H9 (cell line): ENCODE data around the gene NOD1. TPM values are rescaled to one million over a fixed set of nuclear protein-coding genes. Genes with fewer than 3 reads are reported as not detected.

Source experiments
- DNase-seq: peaks from one replicate; pipeline ENCODE4 v3.0.0-alpha.2; 2017
- H2AFZ ChIP-seq: one replicate; pipeline ENCODE4 v1.6.1; 2013; ENCODE audit warnings: mild to moderate bottlenecking, low read length, control low read depth, moderate library complexity
- H2AK5ac ChIP-seq: 2 replicates; pipeline ENCODE4 v1.6.1; 2013; ENCODE audit warnings: low read length, control low read depth, mixed read lengths; ENCODE audit not compliant: insufficient read length
- H2BK120ac ChIP-seq: one replicate; pipeline ENCODE4 v1.6.1; 2013; ENCODE audit warnings: low read depth, mild to moderate bottlenecking, low read length, control low read depth, inconsistent platforms; ENCODE audit not compliant: poor library complexity, severe bottlenecking
- H2BK12ac ChIP-seq: 2 replicates; pipeline ENCODE4 v1.6.1; 2013; ENCODE audit warnings: low read length, control low read depth, mixed read lengths, low read depth; ENCODE audit not compliant: insufficient read length
- H2BK15ac ChIP-seq: 2 replicates; pipeline ENCODE4 v1.6.1; 2013; ENCODE audit warnings: low read depth, low read length, control low read depth
- H2BK20ac ChIP-seq: one replicate; pipeline ENCODE4 v1.6.1; 2013; ENCODE audit warnings: low read depth, mild to moderate bottlenecking, low read length, control low read depth, inconsistent platforms; ENCODE audit not compliant: poor library complexity, severe bottlenecking
- H2BK5ac ChIP-seq: 2 replicates; pipeline ENCODE4 v1.6.1; 2013; ENCODE audit warnings: low read length, control low read depth, mixed read lengths; ENCODE audit not compliant: insufficient read length
- H3K14ac ChIP-seq: 2 replicates; pipeline ENCODE4 v1.6.1; 2013; ENCODE audit warnings: low read length, control low read depth; ENCODE audit not compliant: insufficient read depth
- H3K18ac ChIP-seq: 2 replicates; pipeline ENCODE4 v1.6.1; 2013; ENCODE audit warnings: low read depth, mild to moderate bottlenecking, mixed read lengths, low read length, control low read depth; ENCODE audit not compliant: insufficient read length
- H3K23ac ChIP-seq: 2 replicates; pipeline ENCODE4 v1.6.1; 2013; ENCODE audit warnings: low read length, control low read depth, mixed read lengths, low read depth; ENCODE audit not compliant: insufficient read length
- H3K23me2 ChIP-seq: 2 replicates; pipeline ENCODE4 v1.6.1; 2013; ENCODE audit warnings: low read depth, mild to moderate bottlenecking, mixed read lengths, low read length, control low read depth; ENCODE audit not compliant: insufficient read length, poor library complexity, severe bottlenecking
- H3K27ac ChIP-seq: 2 replicates; pipeline ENCODE4 v1.5.1; 2013; ENCODE audit warnings: low read length, control low read depth, mixed read lengths, low read depth; ENCODE audit not compliant: insufficient read length
- H3K27me3 ChIP-seq: 2 replicates; pipeline ENCODE4 v1.6.1; 2013; ENCODE audit warnings: low read length, control low read depth, inconsistent platforms; ENCODE audit not compliant: insufficient read depth
- H3K4ac ChIP-seq: 2 replicates; pipeline ENCODE4 v1.6.1; 2013; ENCODE audit warnings: low read depth, mild to moderate bottlenecking, control low read depth, inconsistent platforms, low read length, moderate library complexity
- H3K4me1 ChIP-seq: 2 replicates; pipeline ENCODE4 v1.6.1; 2013; ENCODE audit warnings: low read length, control low read depth, inconsistent platforms; ENCODE audit not compliant: insufficient read depth
- H3K4me2 ChIP-seq: 2 replicates; pipeline ENCODE4 v1.6.1; 2013; ENCODE audit warnings: low read length, control low read depth, mixed read lengths; ENCODE audit not compliant: insufficient read length, insufficient read depth
- H3K56ac ChIP-seq: 2 replicates; pipeline ENCODE4 v1.6.1; 2013; ENCODE audit warnings: low read depth, mild to moderate bottlenecking, mixed read lengths, low read length, control low read depth; ENCODE audit not compliant: insufficient read length
- H3K79me1 ChIP-seq: 2 replicates; pipeline ENCODE4 v1.6.1; 2013; ENCODE audit warnings: low read depth, mild to moderate bottlenecking, moderate library complexity, low read length, control low read depth, inconsistent platforms; ENCODE audit not compliant: insufficient read depth, poor library complexity, severe bottlenecking
- H3K79me2 ChIP-seq: 2 replicates; pipeline ENCODE4 v1.6.1; 2013; ENCODE audit warnings: low read length, control low read depth, inconsistent platforms; ENCODE audit not compliant: insufficient read depth
- H3K9ac ChIP-seq: 2 replicates; pipeline ENCODE4 v1.6.1; 2013; ENCODE audit warnings: low read length, control low read depth, mixed read lengths; ENCODE audit not compliant: insufficient read length; ENCODE audit errors: extremely low read depth
- H3K9me3 ChIP-seq: one replicate; pipeline ENCODE4 v1.6.1; 2013; ENCODE audit warnings: low read depth, low read length, inconsistent platforms; ENCODE audit not compliant: control insufficient read depth
- H3T11ph ChIP-seq: one replicate; pipeline ENCODE4 v1.6.1; 2013; ENCODE audit warnings: mild to moderate bottlenecking, low read length, control low read depth, inconsistent platforms
- H4K20me1 ChIP-seq: one replicate; pipeline ENCODE4 v1.6.1; 2013; ENCODE audit not compliant: control insufficient read depth, insufficient read length, insufficient read depth
- H4K5ac ChIP-seq: 2 replicates; pipeline ENCODE4 v1.6.1; 2013; ENCODE audit warnings: low read depth, mild to moderate bottlenecking, mixed read lengths, low read length, control low read depth; ENCODE audit not compliant: insufficient read length
- H4K8ac ChIP-seq: replicated peaks from 2 replicates; pipeline ENCODE4 v1.6.1; 2013; ENCODE audit warnings: low read length, control low read depth, mixed read lengths, low read depth; ENCODE audit not compliant: insufficient read length
- H4K91ac ChIP-seq: 2 replicates; pipeline ENCODE4 v1.6.1; 2013; ENCODE audit warnings: low read depth, mild to moderate bottlenecking, moderate library complexity, mixed read lengths, low read length, control low read depth; ENCODE audit not compliant: insufficient read length
- H3K27ac Mint-ChIP-seq, 3 experiments: 2 replicates in 2 of 3; 3 replicates in 1 of 3; pipeline ENCODE4 v1.8.0; 2020 to 2021; ENCODE audit warnings: mixed read lengths in 3 of 3, mild to moderate bottlenecking in 1 of 3, moderate library complexity in 1 of 3
- H3K27me3 Mint-ChIP-seq: 2 replicates; pipeline ENCODE4 v1.8.0; 2021; ENCODE audit warnings: low read depth, mild to moderate bottlenecking, moderate library complexity, mixed read lengths
- H3K36me3 Mint-ChIP-seq, 3 experiments: 2 replicates in 2 of 3; 3 replicates in 1 of 3; pipeline ENCODE4 v1.8.0; 2020 to 2021; ENCODE audit warnings: low read depth in 3 of 3, mixed read lengths in 3 of 3; ENCODE audit not compliant: insufficient read depth in 1 of 3
- H3K4me1 Mint-ChIP-seq, 2 experiments: 2 replicates each; pipeline ENCODE4 v1.8.0; 2020; ENCODE audit warnings: mixed read lengths in 2 of 2
- H3K4me3 Mint-ChIP-seq, 2 experiments: 2 replicates in 1 of 2; 3 replicates in 1 of 2; pipeline ENCODE4 v1.8.0; 2020 to 2021; ENCODE audit warnings: mild to moderate bottlenecking in 2 of 2, mixed read lengths in 2 of 2, moderate library complexity in 1 of 2
- H3K9me3 Mint-ChIP-seq, 2 experiments: 2 replicates in 1 of 2; 3 replicates in 1 of 2; pipeline ENCODE4 v1.8.0; 2020; ENCODE audit warnings: mild to moderate bottlenecking in 2 of 2, mixed read lengths in 2 of 2, moderate library complexity in 1 of 2
- CTCF ChIP-seq: fragments of 200-600 bp; sonication (generic); conservative IDR thresholded peaks from 3 replicates; pipeline ENCODE4 v1.8.0; 2021; ENCODE audit warnings: antibody characterized with exemption, mild to moderate bottlenecking
- WGBS: extraction: QIAGEN DNeasy Blood & Tissue Kit; methylation state at CpG from one replicate; pipeline ENCODE4 v1.1.7; 2013; ENCODE audit warnings: missing lambda C conversion rate, low lambda C conversion rate, mixed read lengths; ENCODE audit not compliant: insufficient read length; ENCODE audit errors: extremely low coverage; 5-methylcytosine and 5-hydroxymethylcytosine counted together
- total RNA-seq: library from RNA; stranded (reverse); gene quantifications from 2 replicates; pipeline ENCODE4 v1.2.1, GENCODE V29; 2021

NOD1 gene
- total RNA-seq, 1 experiment from 2014 or later: 5.3 TPM

GRCh38 chr7:30513762-30514161 is 35.2 kb upstream of the NOD1 start:
- H3K4me1 ChIP-seq: no peaks in the 10 kb centered on the region
- H2BK15ac ChIP-seq: no peak overlapping the region
- H2BK12ac ChIP-seq: no peak overlapping the region
- no peak overlapping the region for H4K91ac ChIP-seq
- H3K56ac ChIP-seq: no peak overlapping the region
- no peak overlapping the region for H3K14ac ChIP-seq
- H3K4me3 Mint-ChIP-seq: no peak overlapping the region
- no peak overlapping the region for H3K23ac ChIP-seq
- no peak overlapping the region for H3K27ac ChIP-seq
- no peaks in the 10 kb centered on the region for H3K36me3 Mint-ChIP-seq
- H3K23me2 ChIP-seq: no peaks in the 10 kb centered on the region
- TF ChIP-seq CTCF: no peak
- H2BK5ac ChIP-seq: no peak overlapping the region
- no peak overlapping the region for H3K4ac ChIP-seq
- H3K9ac ChIP-seq: no peak overlapping the region
- H3K27me3 ChIP-seq: no peaks in the 10 kb centered on the region
- no peak overlapping the region for H4K5ac ChIP-seq
- peaks cover 6 to 7% of the 10 kb centered on the region in 2 experiments; a peak in 3 of 4 replicates for H3K4me1 Mint-ChIP-seq
- H2AFZ ChIP-seq: no peak overlapping the region
- no CpG with 5 or more reads among the region's 2 CpGs for WGBS
- H3K9me3 Mint-ChIP-seq: peaks cover 0 to 2% of the 10 kb centered on the region in 2 experiments; a peak in 1 of 5 replicates
- H3K9me3 ChIP-seq: no peaks in the 10 kb centered on the region
- no peaks in the 10 kb centered on the region for H3K79me1 ChIP-seq
- H4K20me1 ChIP-seq: no peaks in the 10 kb centered on the region
- H3K27me3 Mint-ChIP-seq: 0 out of 2 replicates have a peak, but pooled peaks cover 2% of the 10 kb centered on the region
- no peak overlapping the region for H3K4me2 ChIP-seq
- no peaks in the 10 kb centered on the region for H3K79me2 ChIP-seq
- DNase-seq: no peak
- H2BK20ac ChIP-seq: no peak overlapping the region
- H3K27ac Mint-ChIP-seq: no peak overlapping the region
- H3T11ph ChIP-seq: no peak overlapping the region
- no peak overlapping the region for H2BK120ac ChIP-seq
- no peak overlapping the region for H2AK5ac ChIP-seq
- H4K8ac ChIP-seq: no peak overlapping the region
- no peak overlapping the region for H3K18ac ChIP-seq
